Femur (tissue), 1 donor: ENCODE results near the gene RDH5.
A peak's percentile ranks its signal among the peaks of the same experiment; 100 is the strongest.

Experiments used
- DNase-seq: peaks from one replicate; pipeline ENCODE4 v3.0.0-alpha.2; 2017

Gene RDH5

DNA sequence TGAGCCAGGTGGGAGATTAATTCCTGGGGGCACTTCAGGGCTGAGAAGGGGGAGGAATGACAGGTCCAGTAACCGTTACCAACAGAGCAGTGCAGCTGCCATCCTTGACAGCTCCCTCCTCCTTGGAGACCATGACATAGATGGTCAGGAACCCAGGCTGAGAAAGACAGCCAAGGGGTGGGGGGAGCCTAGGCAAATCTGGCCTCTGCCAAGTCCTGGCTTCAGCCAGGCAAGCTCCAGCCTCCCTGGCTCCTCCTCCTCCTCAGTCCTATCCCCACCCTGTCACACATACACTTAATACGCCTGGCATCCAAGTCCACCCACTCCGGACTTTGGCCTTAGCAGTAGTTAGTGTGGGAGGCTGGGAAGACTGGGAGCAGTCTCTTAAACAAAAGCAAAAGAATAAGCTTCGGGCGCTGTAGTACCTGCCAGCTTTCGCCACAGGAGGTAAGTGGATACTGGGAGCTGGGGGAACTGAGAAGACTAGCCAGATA is at the start of gene RDH5:
RDH5 (plus strand) TSS at position 323 of the 494 bp plus-strand sequence. CDS start 792 bp downstream, outside the sequence.
- DNase-seq, result peak; percentile 88

GRCh38 chr12:55671746-55672145 is 48.4 kb upstream of the RDH5 start:
- no peak for DNase-seq

DNA sequence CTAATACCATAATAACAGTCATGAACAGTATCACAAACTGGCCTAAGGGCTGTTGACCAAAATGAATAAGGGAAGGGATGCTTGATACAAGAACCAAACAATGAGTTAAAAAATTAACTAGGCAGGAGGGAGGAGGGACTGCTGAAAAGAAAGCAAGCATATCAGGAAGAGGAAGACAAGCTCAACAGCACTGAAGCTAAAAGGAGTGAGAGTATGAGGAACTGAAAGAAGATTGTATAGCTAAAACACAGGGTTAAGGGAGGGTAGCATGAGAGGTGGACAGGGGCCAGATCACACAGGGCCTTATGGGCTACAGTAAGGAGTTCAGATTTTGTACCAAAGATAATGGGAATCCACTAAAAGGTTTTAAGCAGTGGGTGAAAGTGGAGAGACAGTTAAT is 46.6 kb upstream of the RDH5 start:
- no peak for DNase-seq

DNA sequence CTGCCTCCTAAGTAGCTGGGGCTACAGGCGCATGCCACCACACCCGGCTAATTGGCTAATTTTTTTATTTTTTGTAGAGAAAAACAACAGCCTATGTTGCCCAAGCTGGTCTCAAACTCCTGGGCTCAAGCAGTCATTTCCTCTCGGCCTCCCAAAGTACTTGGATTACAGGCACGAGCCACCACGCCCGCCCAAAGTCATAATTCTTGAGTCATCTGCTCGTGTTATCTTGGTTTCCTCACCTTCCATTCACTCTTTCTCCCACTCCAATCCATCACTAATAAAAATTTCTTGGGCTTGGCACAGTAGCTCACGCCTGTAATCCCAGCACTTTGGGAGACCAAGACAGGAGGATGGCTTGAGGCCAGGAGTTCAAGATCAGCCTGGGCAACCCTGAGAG is 44.5 kb upstream of the RDH5 start:
- no peak for DNase-seq

DNA sequence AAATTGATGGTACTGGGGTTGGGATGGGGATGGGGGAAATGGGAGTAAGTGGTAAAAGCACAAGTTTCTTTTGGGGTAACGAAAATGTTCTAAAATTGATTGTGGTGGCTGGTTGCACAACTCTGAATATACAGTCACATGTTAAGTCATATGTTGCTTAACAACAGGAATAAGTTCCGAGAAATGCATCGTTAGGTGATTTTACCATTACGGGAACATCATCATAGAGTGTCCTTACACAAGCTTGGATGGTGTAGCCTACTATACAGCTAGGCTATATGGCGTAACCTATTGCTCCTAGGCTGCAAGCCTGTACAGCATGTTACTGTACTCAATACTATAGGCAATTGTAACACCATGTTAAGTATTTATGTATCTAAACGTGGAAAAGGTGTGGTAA is 43.5 kb upstream of the RDH5 start:
- DNase-seq, result no peak

DNA sequence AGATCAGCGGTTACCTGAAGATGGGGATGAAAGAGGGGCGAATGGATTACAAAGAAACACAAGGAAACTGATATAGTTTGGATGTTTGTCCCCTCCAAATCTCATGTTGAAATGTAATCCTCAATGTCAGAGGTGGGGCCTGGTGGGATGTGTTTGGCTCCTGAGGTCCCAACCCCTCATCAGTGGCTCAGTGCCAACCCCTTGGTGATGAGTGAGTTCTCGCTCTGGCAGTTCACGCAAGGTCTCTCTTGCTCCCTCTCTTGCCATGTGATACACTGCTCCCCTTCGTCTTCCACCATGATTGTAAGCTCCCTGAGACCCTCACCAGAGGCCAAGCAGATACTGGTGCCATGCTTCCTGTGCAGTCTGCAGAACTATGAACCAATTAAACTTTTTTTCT is 40.5 kb upstream of the RDH5 start:
- DNase-seq, result no peak

DNA sequence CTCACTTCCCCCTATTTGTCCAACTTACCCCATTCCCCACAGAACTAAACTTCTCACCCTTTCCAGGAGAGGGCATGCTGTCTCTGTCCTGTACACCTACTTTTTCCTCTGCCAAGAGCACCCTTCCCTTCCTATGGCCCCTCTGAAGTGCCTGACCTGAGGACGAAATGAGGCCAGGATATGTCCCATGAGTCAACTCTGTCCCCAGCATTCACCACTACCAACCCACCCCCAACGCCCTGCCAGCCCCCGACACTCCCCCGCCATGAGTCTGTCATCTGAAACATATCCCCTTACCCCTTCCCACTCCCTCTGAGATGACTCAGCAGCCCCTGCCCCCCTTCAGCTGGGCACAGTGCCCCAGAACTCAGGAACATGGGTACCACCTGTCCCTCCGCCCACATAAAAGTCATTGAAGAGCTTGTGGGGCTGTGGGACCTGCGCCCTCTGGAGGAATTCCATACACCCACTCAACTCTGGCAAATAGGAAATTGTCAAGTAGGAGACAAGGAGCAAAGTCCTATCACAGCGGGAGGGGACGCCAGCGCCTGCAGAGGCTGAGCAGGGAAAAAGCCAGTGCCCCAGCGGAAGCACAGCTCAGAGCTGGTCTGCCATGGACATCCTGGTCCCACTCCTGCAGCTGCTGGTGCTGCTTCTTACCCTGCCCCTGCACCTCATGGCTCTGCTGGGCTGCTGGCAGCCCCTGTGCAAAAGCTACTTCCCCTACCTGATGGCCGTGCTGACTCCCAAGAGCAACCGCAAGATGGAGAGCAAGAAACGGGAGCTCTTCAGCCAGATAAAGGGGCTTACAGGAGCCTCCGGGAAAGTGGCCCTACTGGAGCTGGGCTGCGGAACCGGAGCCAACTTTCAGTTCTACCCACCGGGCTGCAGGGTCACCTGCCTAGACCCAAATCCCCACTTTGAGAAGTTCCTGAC is 38.8 kb upstream of the RDH5 start:
- peak; percentile 55 for DNase-seq

GRCh38 chr12:55682087-55682796 is 38.0 kb upstream of the RDH5 start:
- DNase-seq, result no peak

DNA sequence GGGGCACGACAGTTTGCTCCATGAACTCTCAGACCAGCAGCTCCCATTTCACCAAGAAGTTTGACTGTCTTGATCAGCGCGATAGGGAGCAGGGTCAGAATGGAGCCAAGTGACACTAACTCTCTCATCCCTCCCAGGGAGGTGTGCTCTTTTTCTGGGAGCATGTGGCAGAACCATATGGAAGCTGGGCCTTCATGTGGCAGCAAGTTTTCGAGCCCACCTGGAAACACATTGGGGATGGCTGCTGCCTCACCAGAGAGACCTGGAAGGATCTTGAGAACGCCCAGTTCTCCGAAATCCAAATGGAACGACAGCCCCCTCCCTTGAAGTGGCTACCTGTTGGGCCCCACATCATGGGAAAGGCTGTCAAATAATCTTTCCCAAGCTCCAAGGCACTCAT is 36.5 kb upstream of the RDH5 start:
- no peak for DNase-seq

DNA sequence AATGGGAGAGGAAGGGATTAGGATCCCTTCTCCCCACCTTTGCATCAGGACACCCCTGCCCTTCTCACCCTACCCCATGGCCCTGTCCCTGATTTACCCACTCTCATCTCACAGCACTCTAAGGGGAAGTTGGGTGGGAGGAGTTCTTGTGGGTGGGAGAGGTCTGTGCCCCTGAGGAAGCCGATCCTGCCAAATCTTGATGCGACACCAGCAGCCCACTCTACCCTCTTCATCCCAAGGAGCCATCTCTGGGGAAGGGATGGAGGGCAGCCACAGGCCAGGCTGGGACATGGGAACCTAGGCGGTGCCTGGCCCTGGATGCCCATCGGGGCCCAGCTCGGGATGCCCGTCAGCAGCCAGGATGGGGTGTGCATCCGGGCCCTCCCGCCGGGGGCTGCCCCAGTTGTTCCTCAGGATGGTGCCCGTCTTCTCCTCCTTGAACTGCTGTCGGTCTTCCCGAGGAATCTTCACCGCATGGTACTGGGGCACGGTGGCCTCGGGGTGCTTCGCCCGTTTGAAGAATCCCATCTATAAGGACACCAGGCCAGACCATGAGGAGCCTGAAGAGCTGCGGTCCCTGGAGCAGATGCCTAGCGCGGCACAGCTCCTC is 35.3 kb upstream of the RDH5 start:
- DNase-seq, result no peak

- DNase-seq, result no peak
These were observed 34.5 kb upstream of the RDH5 start for GRCh38 chr12:55685671-55686070.

GRCh38 chr12:55686366-55687010 is 33.7 kb upstream of the RDH5 start:
- DNase-seq, result no peak

- no peak for DNase-seq
These were observed 32.4 kb upstream of the RDH5 start for GRCh38 chr12:55687746-55688145.

GRCh38 chr12:55688716-55689655 is 31.2 kb upstream of the RDH5 start:
- no peak for DNase-seq

DNA sequence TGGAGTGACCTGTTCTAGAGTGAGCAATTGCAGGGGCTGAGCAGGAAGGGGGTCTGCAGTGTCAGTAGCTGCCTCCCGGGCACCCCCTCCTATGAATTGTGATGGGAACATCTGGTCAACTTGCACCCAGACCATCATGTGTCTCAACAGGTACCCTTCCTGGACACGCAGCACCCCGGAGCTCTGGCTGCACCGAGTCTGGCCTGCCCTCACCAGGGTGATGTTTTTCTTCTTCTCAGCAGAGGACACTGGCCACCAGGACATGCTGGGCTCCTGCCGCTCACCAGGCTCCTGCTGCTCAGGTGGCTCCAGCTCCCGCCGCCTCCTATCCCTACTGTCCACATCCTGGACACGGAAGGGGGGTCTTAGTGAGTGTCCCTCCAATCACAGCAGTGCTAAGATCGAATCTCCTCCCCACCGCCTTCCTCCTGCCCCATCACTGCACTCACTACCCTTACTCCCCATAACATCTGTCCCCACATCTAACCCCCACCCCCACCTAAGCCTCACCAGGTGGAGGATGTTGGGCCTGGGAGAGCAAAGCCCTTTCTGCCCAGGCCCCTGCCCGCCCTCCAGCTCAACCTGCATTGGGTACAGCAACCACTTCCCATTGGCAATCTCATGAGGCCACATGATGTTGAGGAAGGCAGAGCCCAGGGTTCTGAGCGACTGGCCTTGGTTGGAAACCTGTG is 27.4 kb upstream of the RDH5 start:
- no peak for DNase-seq

GRCh38 chr12:55693323-55694187 is 26.6 kb upstream of the RDH5 start:
- no peak for DNase-seq

GRCh38 chr12:55694188-55694515 is 26.0 kb upstream of the RDH5 start:
- DNase-seq, result no peak

- DNase-seq, result no peak
These were observed 25.5 kb upstream of the RDH5 start for GRCh38 chr12:55694651-55695050.

DNA sequence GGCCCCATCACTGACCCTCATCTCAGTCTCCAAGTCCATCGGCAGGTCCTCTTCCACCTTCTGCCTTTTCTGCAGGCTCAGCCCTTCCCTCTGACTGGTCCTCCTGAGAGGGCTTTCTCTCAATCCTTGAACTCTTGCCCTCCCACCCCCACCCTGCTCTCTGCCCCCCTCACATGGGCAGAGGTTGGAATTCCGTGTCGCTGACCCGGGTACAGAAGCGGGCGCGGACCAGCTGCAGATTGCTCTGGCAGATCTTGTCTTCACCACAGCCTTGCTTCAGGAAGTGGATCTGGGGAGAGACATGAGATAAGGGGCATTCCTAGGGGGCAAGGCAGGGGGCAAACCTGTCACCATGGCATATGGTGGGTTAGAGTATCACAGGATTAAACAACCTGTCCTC is 24.8 kb upstream of the RDH5 start:
- DNase-seq, result no peak

GRCh38 chr12:55696141-55696540 is 24.1 kb upstream of the RDH5 start:
- no peak for DNase-seq
